ENCODE results near the gene GGACT. TPM values are rescaled to one million over a fixed set of nuclear protein-coding genes. Genes with fewer than 3 reads are reported as not detected.

Gene GGACT
- total and polyA plus RNA-seq, 2 of the 8 experiments (the other 6 are each of a cell fraction or from before 2014, with no cell fraction given): 1.1 to 1.5 TPM

- Histone ChIP-seq H2BK5ac (ENCODE audit: low read depth, low read length) (peak overlapping the region; percentile 20; the same call in 1 of the 2 replicates), H3K4me1 (replicated peaks in 1 of 4; ENCODE audit: control insufficient read depth in 3 of 4, insufficient read depth in 4 of 4, low read length in 3 of 4) (peaks cover 0 to 15% (median 11%) of the 10 kb centered on the region in 4 experiments; a peak in 4 of 7 replicates), H4K5ac (ENCODE audit: insufficient read length, low read depth, low read length) (peak overlapping the region; percentile 47), H3K4ac (replicated peaks; ENCODE audit: insufficient read length, low read depth, low read length) (peak overlapping the region; percentile 19), H2AFZ (ENCODE audit: low read length) (no peak overlapping the region), H3K23me2 (ENCODE audit: low read depth, low read length) (no peaks in the 10 kb centered on the region), H2AK5ac (ENCODE audit: low read depth, low read length) (no peak overlapping the region), H3K4me2 (ENCODE audit: insufficient read depth in 1 of 2, low read depth in 2 of 2, low read length in 2 of 2) (peak overlapping the region; percentile 9 to 39; a peak in 1 of 4 replicates), H3K79me2 (ENCODE audit: control insufficient read depth in 1 of 2, insufficient read depth in 2 of 2, low read length in 2 of 2) (no peaks in the 10 kb centered on the region), H3K4me3 (ENCODE audit: extremely low read depth in 1 of 4, insufficient read depth in 2 of 4, low read depth in 3 of 4, low read length in 4 of 4) (no peak overlapping the region), H3K18ac (ENCODE audit: extremely low read depth, low read length) (no peak overlapping the region), H2BK12ac (ENCODE audit: low read depth, low read length) (0 out of 2 replicates have a peak overlapping the region, but pooled peaks have one; percentile 32), H4K91ac (replicated peaks; ENCODE audit: insufficient read length, low read length) (peak overlapping the region; percentile 56), H3K56ac (replicated peaks; ENCODE audit: insufficient read length, low read depth, low read length) (no peak overlapping the region), H2BK120ac (replicated peaks; ENCODE audit: low read depth, low read length) (peak overlapping the region; percentile 83), H3K27me3 (replicated peaks in 1 of 4; ENCODE audit: control insufficient read depth in 3 of 4, extremely low read depth in 1 of 4, insufficient read depth in 3 of 4, low read length in 3 of 4) (no peaks in the 10 kb centered on the region), H2BK20ac (ENCODE audit: low read length) (no peak overlapping the region; the same call in 1 of the 2 replicates), H3K27ac (ENCODE audit: low read depth, low read length) (no peak overlapping the region), H3K14ac (ENCODE audit: insufficient read length) (no peak overlapping the region), H3K9ac (replicated peaks in 1 of 4; ENCODE audit: extremely low read depth in 1 of 4, low read depth in 3 of 4, low read length in 3 of 4) (no peak overlapping the region), H2BK15ac (ENCODE audit: low read length) (no peak overlapping the region), H3K79me1 (ENCODE audit: low read depth, low read length) (no peaks in the 10 kb centered on the region), H3K9me3 (ENCODE audit: insufficient read depth in 2 of 2, low read depth in 1 of 2, low read length in 1 of 2) (no peaks in the 10 kb centered on the region), H4K8ac (ENCODE audit: extremely low read depth, insufficient read depth, low read length) (no peak overlapping the region), H3K23ac (ENCODE audit: insufficient read length) (no peak overlapping the region), H3K36me3 (ENCODE audit: control insufficient read depth in 2 of 4, insufficient read depth in 4 of 4, low read length in 3 of 4) (no peaks in the 10 kb centered on the region), H4K20me1 (replicated peaks in 1 of 2; ENCODE audit: control insufficient read depth in 1 of 2, insufficient read depth in 2 of 2, low read length in 2 of 2) (no peaks in the 10 kb centered on the region)
- ChIA-PET CTCF (ENCODE audit: partially characterized antibody) (interaction anchor here (0.7 to 2.2 kb wide), 4 partner anchors 9 to 423 kb away, joined by 3 to 9 read pairs (median 3); no protein-coding TSS in a partner anchor), POLR2A (ENCODE audit: partially characterized antibody) (interaction anchor here (0.9 to 1.1 kb wide), 6 partner anchors 9 to 508 kb away, joined by 3 to 6 read pairs (median 4); no protein-coding TSS in a partner anchor)
- DNase-seq (ENCODE audit: low read depth in 1 of 2, low spot score in 2 of 2) (no peak), FAIRE-seq (peak; percentile 42)
- TF ChIP-seq BCL11A (IDR thresholded peaks at IDR 0.05; ENCODE audit: low read depth in 2 of 2, low read length in 2 of 2) (no peak), USF2 (IDR thresholded peaks at IDR 0.05; ENCODE audit: low read length) (no peak), HDAC2 (IDR thresholded peaks at IDR 0.05; ENCODE audit: borderline replicate concordance in 1 of 2, low read depth in 2 of 2, low read length in 2 of 2) (0 out of 4 replicates have a peak, but pooled peaks of 1 of the 2 experiments have one; percentile 4), NANOG (IDR thresholded peaks at IDR 0.05; ENCODE audit: insufficient read depth, low read depth, low read length, poor library complexity, severe bottlenecking) (no peak)
- 73% methylated on average over 8 of the region's 8 CpGs; no CpG with 5 or more reads in 1 of the 2 experiments for WGBS, 2 experiments (ENCODE audit: extremely low coverage in 1 of 2, insufficient coverage in 1 of 2, insufficient read length in 1 of 2, insufficient replicate concordance in 2 of 2, low coverage in 1 of 2, low lambda C conversion rate in 2 of 2, missing lambda C conversion rate in 1 of 2)
These were observed 97.3 kb downstream of the GGACT start for GRCh38 chr13:100491164-100491842.

All from H1 (cell line).